Loucy (cell line): ENCODE results near the gene ZNF490.

Source experiments
- H2AFZ ChIP-seq: fragments of 200-600 bp; sonication (generic); 2 replicates; pipeline ENCODE4 v1.6.0; 2016; ENCODE audit warnings: antibody characterized with exemption, mild to moderate bottlenecking, low read length, moderate library complexity
- H3F3A ChIP-seq: fragments of 200-600 bp; 2 replicates; pipeline ENCODE4 v1.6.0; 2016; ENCODE audit warnings: antibody characterized with exemption, low read depth, mild to moderate bottlenecking
- H3K27me3 ChIP-seq: fragments of 200-600 bp; sonication (generic); 2 replicates; pipeline ENCODE4 v1.6.1; 2014; ENCODE audit warnings: low read length, mild to moderate bottlenecking; ENCODE audit not compliant: insufficient read depth, poor library complexity, severe bottlenecking
- H3K36me3 ChIP-seq: fragments of 200-600 bp; sonication (generic); 2 replicates; pipeline ENCODE4 v1.6.1; 2016; ENCODE audit warnings: low read length; ENCODE audit not compliant: insufficient read depth
- H3K4me1 ChIP-seq: fragments of 200-600 bp; sonication (generic); 2 replicates; pipeline ENCODE4 v1.5.1; 2014; ENCODE audit warnings: low read length, mild to moderate bottlenecking; ENCODE audit not compliant: insufficient read depth, poor library complexity, severe bottlenecking
- H3K4me2 ChIP-seq: fragments of 200-600 bp; sonication (generic); 2 replicates; pipeline ENCODE4 v1.6.0; 2014; ENCODE audit warnings: antibody characterized with exemption, low read length, low read depth, mild to moderate bottlenecking; ENCODE audit not compliant: poor library complexity, severe bottlenecking
- H3K4me3 ChIP-seq: fragments of 200-600 bp; sonication (generic); 2 replicates; pipeline ENCODE4 v1.5.1; 2014; ENCODE audit warnings: low read length, mild to moderate bottlenecking, mixed read lengths; ENCODE audit not compliant: poor library complexity, severe bottlenecking
- H3K79me2 ChIP-seq: fragments of 200-600 bp; sonication (generic); 2 replicates; pipeline ENCODE4 v1.6.1; 2014; ENCODE audit warnings: low read length; ENCODE audit not compliant: insufficient read depth
- H3K9ac ChIP-seq: fragments of 200-600 bp; sonication (generic); 2 replicates; pipeline ENCODE4 v1.6.0; 2014; ENCODE audit warnings: mild to moderate bottlenecking, low read depth, low read length, moderate library complexity; ENCODE audit not compliant: poor library complexity, severe bottlenecking
- H3K9me2 ChIP-seq: fragments of 200-600 bp; sonication (generic); replicated peaks from 2 replicates; pipeline ENCODE4 v1.6.1; 2016; ENCODE audit warnings: low read depth, low read length, mixed read lengths
- H3K9me3 ChIP-seq: fragments of 200-600 bp; sonication (generic); 2 replicates; pipeline ENCODE4 v1.6.1; 2014; ENCODE audit warnings: mild to moderate bottlenecking, antibody characterized with exemption, low read length, low read depth; ENCODE audit not compliant: insufficient read depth
- H4K20me1 ChIP-seq: fragments of 200-600 bp; sonication (generic); 2 replicates; pipeline ENCODE4 v1.6.0; 2014; ENCODE audit warnings: antibody characterized with exemption, low read length, mild to moderate bottlenecking; ENCODE audit not compliant: insufficient read depth, poor library complexity, severe bottlenecking
- CTCF ChIP-seq: fragments of 200-600 bp; sonication (generic); conservative IDR thresholded peaks from 2 replicates; pipeline ENCODE4 v1.5.1; 2014; ENCODE audit warnings: mild to moderate bottlenecking, antibody characterized with exemption, low read length
- EZH2phosphoT487 ChIP-seq: fragments of 200-600 bp; IDR thresholded peaks from 2 replicates; pipeline ENCODE4 v1.6.1; 2018; ENCODE audit warnings: antibody characterized with exemption, mild to moderate bottlenecking, moderate library complexity, borderline replicate concordance

The ZNF490 gene

GRCh38 chr19:12596485-12596884 is 14.1 kb downstream of the ZNF490 start:
- no peak overlapping the region for H3K9ac ChIP-seq
- H3K27me3 ChIP-seq, result no peaks in the 10 kb centered on the region
- no peaks in the 10 kb centered on the region for H3K9me3 ChIP-seq
- peaks cover 4% of the 10 kb centered on the region; the same call in 1 of the 2 replicates for H3K36me3 ChIP-seq
- no peaks in the 10 kb centered on the region for H3F3A ChIP-seq
- no peaks in the 10 kb centered on the region for H4K20me1 ChIP-seq
- no peak overlapping the region for H2AFZ ChIP-seq
- no peak overlapping the region for H3K4me2 ChIP-seq
- H3K4me3 ChIP-seq, result no peak overlapping the region
- no peaks in the 10 kb centered on the region for H3K4me1 ChIP-seq
- no peaks in the 10 kb centered on the region for H3K79me2 ChIP-seq
- H3K9me2 ChIP-seq, result no peaks in the 10 kb centered on the region
- no peak for TF ChIP-seq CTCF
- TF ChIP-seq EZH2phosphoT487, result no peak

- H3K27me3 ChIP-seq, result no peaks in the 10 kb centered on the region
- H2AFZ ChIP-seq, result no peak overlapping the region
- TF ChIP-seq CTCF, result no peak
- TF ChIP-seq EZH2phosphoT487, result no peak
- H3K4me1 ChIP-seq, result no peaks in the 10 kb centered on the region
- H3K79me2 ChIP-seq, result no peaks in the 10 kb centered on the region
- no peaks in the 10 kb centered on the region for H4K20me1 ChIP-seq
- no peak overlapping the region for H3K4me2 ChIP-seq
- no peak overlapping the region for H3K9ac ChIP-seq
- H3K9me3 ChIP-seq, result no peaks in the 10 kb centered on the region
- no peak overlapping the region for H3K4me3 ChIP-seq
- peaks cover 44% of the 10 kb centered on the region for H3K36me3 ChIP-seq
- no peaks in the 10 kb centered on the region for H3K9me2 ChIP-seq
- no peaks in the 10 kb centered on the region for H3F3A ChIP-seq
Measured at GRCh38 chr19:12581100-12581499, 29.5 kb downstream of the ZNF490 start.

GRCh38 chr19:12580180-12580694 is 30.4 kb downstream of the ZNF490 start:
- no peaks in the 10 kb centered on the region for H3F3A ChIP-seq
- H3K9me2 ChIP-seq, result no peaks in the 10 kb centered on the region
- TF ChIP-seq CTCF (no peak), EZH2phosphoT487 (no peak)
- no peak overlapping the region for H3K4me3 ChIP-seq
- H3K36me3 ChIP-seq, result peaks cover 44% of the 10 kb centered on the region
- no peak overlapping the region for H3K4me2 ChIP-seq
- H3K27me3 ChIP-seq, result no peaks in the 10 kb centered on the region
- H3K4me1 ChIP-seq, result no peaks in the 10 kb centered on the region
- no peaks in the 10 kb centered on the region for H3K9me3 ChIP-seq
- H3K79me2 ChIP-seq, result no peaks in the 10 kb centered on the region
- H3K9ac ChIP-seq, result no peak overlapping the region
- H4K20me1 ChIP-seq, result no peaks in the 10 kb centered on the region
- H2AFZ ChIP-seq, result no peak overlapping the region
